GM03348 (cell line): ENCODE data around the gene NMT1.
A peak's percentile ranks its signal among the peaks of the same experiment; 100 is the strongest.
"Not testable (repeated sequence)": the region's sequence is repeated elsewhere in the genome, so short reads cannot be mapped to it uniquely, and the experiment has no call there.

Experiments
- DNase-seq: peaks from one replicate; pipeline ENCODE4 v3.0.0; 2012; ENCODE audit warnings: low spot score

Gene NMT1

GRCh38 chr17:45038728-45039634 lies 22.1 kb upstream of the NMT1 start:
- no peak for DNase-seq

GRCh38 chr17:45040459-45040858 lies 20.7 kb upstream of the NMT1 start:
- no peak for DNase-seq

GRCh38 chr17:45042346-45043120 lies 18.6 kb upstream of the NMT1 start:
- no peak for DNase-seq

- DNase-seq, result no peak
Measured at GRCh38 chr17:45043813-45044540, 17.1 kb upstream of the NMT1 start.

GRCh38 chr17:45046537-45047125 lies 14.5 kb upstream of the NMT1 start:
- no peak for DNase-seq

GRCh38 chr17:45048795-45049563 lies 12.1 kb upstream of the NMT1 start:
- no peak for DNase-seq

GRCh38 chr17:45050481-45051059 lies 10.5 kb upstream of the NMT1 start:
- peak; percentile 44 for DNase-seq

GRCh38 chr17:45051060-45051719 lies 9.9 kb upstream of the NMT1 start, which contains the start of gene DCAKD:
DCAKD (minus strand) TSS chr17:45051632; CDS start chr17:45034885, 16,747 bp downstream.
- peak; percentile 97 for DNase-seq

GRCh38 chr17:45051720-45052051 lies 9.4 kb upstream of the NMT1 start:
- not testable (repeated sequence) for DNase-seq

GRCh38 chr17:45052052-45052772 lies 8.9 kb upstream of the NMT1 start:
- no peak for DNase-seq

- no peak for DNase-seq
Measured at GRCh38 chr17:45060382-45060796, 728 bp upstream of the NMT1 start.

- peak; percentile 97 for DNase-seq
Measured at GRCh38 chr17:45061606-45062205, 589 bp downstream of the NMT1 start.

- no peak for DNase-seq
Measured at GRCh38 chr17:45063198-45063597, 2.1 kb downstream of the NMT1 start.

- no peak for DNase-seq
Measured at GRCh38 chr17:45067637-45068036, 6.5 kb downstream of the NMT1 start.

GRCh38 chr17:45070001-45070400 lies 8.9 kb downstream of the NMT1 start:
- no peak for DNase-seq

GRCh38 chr17:45070809-45071208 lies 9.7 kb downstream of the NMT1 start:
- DNase-seq, result no peak

GRCh38 chr17:45073414-45074070 lies 12.4 kb downstream of the NMT1 start:
- peak; percentile 79 for DNase-seq

- no peak for DNase-seq
Measured at GRCh38 chr17:45077643-45078042, 16.5 kb downstream of the NMT1 start.
